Transverse colon (tissue), 3 donors: ENCODE results near the gene SSPN.

Experiments used
- CTCF ChIP-seq, 5 experiments: fragments of 200-600 bp in 3 of 5; fragments of 450-650 bp in 2 of 5; sonication (generic) in 3 of 5; IDR thresholded peaks; 1 replicate in 2 of 5; 2 replicates in 3 of 5; pipeline ENCODE4 v1.5.1; 2016 to 2017; ENCODE audit warnings: antibody characterized with exemption in 5 of 5, inconsistent platforms in 3 of 5, mild to moderate bottlenecking in 2 of 5, moderate library complexity in 1 of 5
- EP300 ChIP-seq: sonication (generic); formaldehyde crosslinking; IDR thresholded peaks from one replicate; pipeline ENCODE4 v1.6.1; 2017; ENCODE audit warnings: antibody characterized with exemption, low read depth
- POLR2A ChIP-seq: fragments of 450-650 bp; IDR thresholded peaks from one replicate; pipeline ENCODE4 v1.6.1; 2016; ENCODE audit warnings: antibody characterized with exemption, mild to moderate bottlenecking, moderate library complexity

- TF ChIP-seq EP300 (no peak), POLR2A (no peak), CTCF (IDR thresholded peaks at IDR 0.05) (no peak)
Measured at GRCh38 chr12:26282339-26282940, 87.1 kb downstream of the SSPN start.
